ENCODE measurements around the gene CHKA.

CHKA gene

GRCh38 chr11:68030318-68031143, 90.7 kb downstream of the CHKA start, which contains the start of gene NDUFS8:
TSS of gene NDUFS8 (plus strand) at chr11:68030681. CDS start at chr11:68032152, 1,471 bp downstream.
- peak; percentile 99 for DNase-seq

- no peak for DNase-seq
Measured at GRCh38 chr11:68028802-68029545, 92.2 kb downstream of the CHKA start.

GRCh38 chr11:68027667-68028066, 93.5 kb downstream of the CHKA start:
- DNase-seq = no peak

GRCh38 chr11:68026391-68027105, 94.6 kb downstream of the CHKA start:
- no peak for DNase-seq

GRCh38 chr11:68025047-68025446, 96.1 kb downstream of the CHKA start:
- peak in 1 of 2 experiments; percentile 10 for DNase-seq

GRCh38 chr11:68024508-68024907, 96.7 kb downstream of the CHKA start:
- DNase-seq = no peak

- no peak for DNase-seq
Measured at GRCh38 chr11:68022531-68022930, 98.7 kb downstream of the CHKA start.

GRCh38 chr11:68021167-68021787, 99.9 kb downstream of the CHKA start:
- no peak for DNase-seq

- no peak for DNase-seq
Measured at GRCh38 chr11:68020575-68020974, 100.6 kb downstream of the CHKA start.

GRCh38 chr11:68019486-68019885, 101.7 kb downstream of the CHKA start:
- no peak for DNase-seq

GRCh38 chr11:68018730-68019190, 102.4 kb downstream of the CHKA start:
- no peak for DNase-seq

- no peak for DNase-seq
Measured at GRCh38 chr11:68017980-68018729, 103.0 kb downstream of the CHKA start.

GRCh38 chr11:68016904-68017817, 104.0 kb downstream of the CHKA start:
- DNase-seq = no peak

GRCh38 chr11:68016161-68016903, 104.9 kb downstream of the CHKA start:
- DNase-seq = no peak

- DNase-seq = no peak
Measured at GRCh38 chr11:68015467-68015866, 105.7 kb downstream of the CHKA start.

- no peak for DNase-seq
Measured at GRCh38 chr11:68014947-68015447, 106.2 kb downstream of the CHKA start.

- peak in 1 of 2 experiments; percentile 15 for DNase-seq
Measured at GRCh38 chr11:68014157-68014946, 106.8 kb downstream of the CHKA start.

- no peak for DNase-seq
Measured at GRCh38 chr11:68013611-68014156, 107.5 kb downstream of the CHKA start.

Data from Kasumi-1 (cell line).